HepG2 (cell line): ENCODE data around the gene PRXL2A. TPM values are rescaled to one million over a fixed set of nuclear protein-coding genes. Genes with fewer than 3 reads are reported as not detected.

Experiments used
- ATAC-seq: fragments of 200-7000 bp; cut with Tn5 transposase; 3 replicates; pipeline ENCODE4 v1.9.1; 2020; ENCODE audit warnings: mild to moderate bottlenecking, moderate library complexity
- BruUV-seq: library from RNA; stranded (reverse); fragments of 400-500 nt; replicated peaks from 2 replicates; lab custom pipeline; 2021; lab: Mats Ljungman, UMichigan
- CTCF ChIA-PET: fragments of 300-600 bp; formaldehyde crosslinking; extraction: SDS; loops from one replicate; lab custom pipeline; 2021; ENCODE audit warnings: low total read pairs, inconsistent platforms, low intra/inter-chr PET ratio; lab: Yijun Ruan, JAX
- POLR2A ChIA-PET: fragments of 350-600 bp; sonication (Branson Sonifier 250); formaldehyde crosslinking; loops from one replicate; lab custom pipeline; 2020; ENCODE audit warnings: antibody characterized with exemption, inconsistent platforms; lab: Yijun Ruan, JAX
- DNase-seq: peaks from one replicate; pipeline ENCODE4 v3.0.0-alpha.2; 2015; ENCODE audit warnings: low spot score
- FAIRE-seq: peaks from 3 replicates; lab custom pipeline; 2011; peaks lifted over from hg19 to GRCh38; lab: Jason Lieb, UNC
- H2AFZ ChIP-seq: one replicate; pipeline ENCODE4 v1.6.1; 2011; ENCODE audit warnings: low read length, inconsistent platforms
- H3K27ac ChIP-seq: fragments of 300-600 bp; 3 replicates; pipeline ENCODE4 v1.8.0; 2011; ENCODE audit warnings: mixed run types, mild to moderate bottlenecking, mixed read lengths, low read length, inconsistent platforms; ENCODE audit not compliant: insufficient read depth; ENCODE audit errors: extremely low read length
- H3K27me3 ChIP-seq, 2 experiments: fragments of 200-600 bp in 1 of 2; 2 replicates in 1 of 2; 3 replicates in 1 of 2; pipeline versions ENCODE4 v1.6.0 to v1.8.0; 2011; ENCODE audit warnings: low read length in 2 of 2, mild to moderate bottlenecking in 2 of 2, moderate library complexity in 2 of 2, inconsistent platforms in 1 of 2; ENCODE audit not compliant: insufficient read depth in 2 of 2, control insufficient read depth in 1 of 2
- H3K36me3 ChIP-seq, 2 experiments: fragments of 200-600 bp in 1 of 2; replicated peaks in 1 of 2; 2 replicates in 1 of 2; 3 replicates in 1 of 2; pipeline versions ENCODE4 v1.5.1 to v1.8.0; 2011; ENCODE audit warnings: low read length in 2 of 2, inconsistent platforms in 1 of 2; ENCODE audit not compliant: insufficient read depth in 2 of 2, control insufficient read depth in 1 of 2
- H3K4me1 ChIP-seq: 2 replicates; pipeline ENCODE4 v1.5.1; 2012; ENCODE audit warnings: low read length, inconsistent platforms; ENCODE audit not compliant: insufficient read depth
- H3K4me2 ChIP-seq: 2 replicates; pipeline ENCODE4 v1.6.0; 2011; ENCODE audit warnings: low read depth, low read length, inconsistent platforms
- H3K4me3 ChIP-seq, 3 experiments: fragments of 200-600 bp in 1 of 3; sonication (generic), shearing (Covaris generic) in 1 of 3; replicated peaks in 1 of 3; 2 replicates each; pipeline ENCODE4 v1.5.1; 2011 to 2016; ENCODE audit warnings: low read length in 3 of 3, inconsistent platforms in 2 of 3, low read depth in 2 of 3, mild to moderate bottlenecking in 2 of 3, control low read depth in 1 of 3, mixed read lengths in 1 of 3; ENCODE audit not compliant: insufficient read depth in 1 of 3
- H3K79me2 ChIP-seq: one replicate; pipeline ENCODE4 v1.6.1; 2011; ENCODE audit warnings: low read length, inconsistent platforms; ENCODE audit not compliant: insufficient read depth
- H3K9ac ChIP-seq: 2 replicates; pipeline ENCODE4 v1.6.0; 2011; ENCODE audit warnings: mild to moderate bottlenecking, low read depth, low read length, inconsistent platforms; ENCODE audit not compliant: insufficient read depth
- H3K9me3 ChIP-seq: 2 replicates; pipeline ENCODE4 v1.5.1; 2012; ENCODE audit warnings: mild to moderate bottlenecking, low read length
- H4K20me1 ChIP-seq: 2 replicates; pipeline ENCODE4 v1.6.0; 2011; ENCODE audit warnings: inconsistent platforms, mild to moderate bottlenecking, low read length, moderate library complexity; ENCODE audit not compliant: insufficient read depth
- ARID2 ChIP-seq: sonication (generic); formaldehyde crosslinking; IDR thresholded peaks from 2 replicates; pipeline ENCODE4 v1.8.1; 2022; ENCODE audit warnings: mild to moderate bottlenecking, missing genetic modification reagents, borderline replicate concordance
- EHMT2 ChIP-seq: fragments of 200-600 bp; sonication (generic); IDR thresholded peaks from 2 replicates; pipeline ENCODE4 v1.7.0; 2017; ENCODE audit warnings: antibody characterized with exemption, low read depth, low read length, borderline replicate concordance
- HDAC2 ChIP-seq: sonication (generic); formaldehyde crosslinking; IDR thresholded peaks from 2 replicates; pipeline ENCODE4 v1.4.0; 2020; ENCODE audit warnings: missing genetic modification reagents
- HOXA3 ChIP-seq: sonication (generic); formaldehyde crosslinking; IDR thresholded peaks from 2 replicates; pipeline ENCODE4 v1.5.0; 2020; ENCODE audit warnings: missing genetic modification reagents
- POGZ ChIP-seq: sonication (generic); formaldehyde crosslinking; IDR thresholded peaks from 2 replicates; pipeline ENCODE4 v1.4.0; 2020; ENCODE audit warnings: mild to moderate bottlenecking, missing genetic modification reagents
- YY1 ChIP-seq: IDR thresholded peaks from 2 replicates; pipeline ENCODE4 v1.6.1; 2011; ENCODE audit warnings: low read length, low read depth, moderate library complexity, mild to moderate bottlenecking; ENCODE audit not compliant: insufficient read depth, insufficient replicate concordance
- ZNF20 ChIP-seq: sonication (generic); formaldehyde crosslinking; IDR thresholded peaks from 2 replicates; pipeline ENCODE4 v1.4.0; 2020; ENCODE audit warnings: mild to moderate bottlenecking, moderate library complexity, missing genetic modification reagents
- ZNF614 ChIP-seq: IDR thresholded peaks from 2 replicates; pipeline ENCODE4 v1.6.1; 2018; ENCODE audit warnings: missing biosample characterization, missing genetic modification reagents, inconsistent platforms, borderline replicate concordance
- WGBS: methylation state at CpG from one replicate; pipeline ENCODE4 v1.1.6; 2017; ENCODE audit warnings: low lambda C conversion rate; 5-methylcytosine and 5-hydroxymethylcytosine counted together
- in situ Hi-C: cut with HindIII; loops from 2 replicates; pipeline ENCODE4 v1.10.0; 2017; ENCODE audit warnings: low pct_unique_long_range_greater_than_20kb; ENCODE audit not compliant: extremely low pct_ligation_motif_present
- intact Hi-C: fragments of 100-400 bp; cut with micrococcal nuclease; formaldehyde crosslinking; loops from one replicate; pipeline ENCODE4 v1.10.0; 2022; ENCODE audit not compliant: unreplicated experiment
- polyA plus RNA-seq, 8 experiments: library from polyadenylated mRNA; depleted of rRNA in 3 of 8; stranded (reverse) in 7 of 8; unstranded in 1 of 8; fragments of >200 nt; fragmentation: Illumina TruSeq in 4 of 8; extraction: Trizol in 4 of 8; gene quantifications; 2 replicates each; pipeline versions ENCODE4 v1.2.1 to v1.2.3, GENCODE V29; 2011 to 2016; ENCODE audit warnings: low read depth in 4 of 8, missing spikeins in 1 of 8, mixed read lengths in 1 of 8; ENCODE audit not compliant: insufficient read depth in 1 of 8
- total RNA-seq, 5 experiments: library from RNA; depleted of rRNA; stranded (reverse); fragments of >200 nt; fragmentation: Illumina TruSeq; extraction: Trizol; gene quantifications; 2 replicates each; pipeline ENCODE4 v1.2.3, GENCODE V29; 2016; ENCODE audit warnings: low read depth in 1 of 5
- TF ChIP-seq, protein P1 (sequence below): sonication (generic); formaldehyde crosslinking; IDR thresholded peaks from 2 replicates; pipeline ENCODE4 v1.4.0; 2020; ENCODE audit warnings: missing genetic modification reagents
- TF ChIP-seq, protein P2 (sequence below): sonication (generic); formaldehyde crosslinking; IDR thresholded peaks from 2 replicates; pipeline ENCODE4 v1.4.0; 2020; ENCODE audit warnings: missing genetic modification reagents, low read depth, mild to moderate bottlenecking, borderline replicate concordance
- TF ChIP-seq, protein P3 (sequence below): IDR thresholded peaks from 2 replicates; pipeline ENCODE4 v1.6.1; 2016; ENCODE audit warnings: control low read depth
- TF ChIP-seq, protein P4 (sequence below): IDR thresholded peaks from 2 replicates; pipeline ENCODE4 v1.6.1; 2016
- TF ChIP-seq, protein P5 (sequence below): sonication (generic); formaldehyde crosslinking; IDR thresholded peaks from 2 replicates; pipeline ENCODE4 v1.8.0; 2023; ENCODE audit warnings: mild to moderate bottlenecking, missing genetic modification reagents

PRXL2A gene
- total and polyA plus RNA-seq, 2 of the 13 experiments (the other 11 are each of a cell fraction or from before 2014, with no cell fraction given) = 43.9 to 79.9 TPM

DNA sequence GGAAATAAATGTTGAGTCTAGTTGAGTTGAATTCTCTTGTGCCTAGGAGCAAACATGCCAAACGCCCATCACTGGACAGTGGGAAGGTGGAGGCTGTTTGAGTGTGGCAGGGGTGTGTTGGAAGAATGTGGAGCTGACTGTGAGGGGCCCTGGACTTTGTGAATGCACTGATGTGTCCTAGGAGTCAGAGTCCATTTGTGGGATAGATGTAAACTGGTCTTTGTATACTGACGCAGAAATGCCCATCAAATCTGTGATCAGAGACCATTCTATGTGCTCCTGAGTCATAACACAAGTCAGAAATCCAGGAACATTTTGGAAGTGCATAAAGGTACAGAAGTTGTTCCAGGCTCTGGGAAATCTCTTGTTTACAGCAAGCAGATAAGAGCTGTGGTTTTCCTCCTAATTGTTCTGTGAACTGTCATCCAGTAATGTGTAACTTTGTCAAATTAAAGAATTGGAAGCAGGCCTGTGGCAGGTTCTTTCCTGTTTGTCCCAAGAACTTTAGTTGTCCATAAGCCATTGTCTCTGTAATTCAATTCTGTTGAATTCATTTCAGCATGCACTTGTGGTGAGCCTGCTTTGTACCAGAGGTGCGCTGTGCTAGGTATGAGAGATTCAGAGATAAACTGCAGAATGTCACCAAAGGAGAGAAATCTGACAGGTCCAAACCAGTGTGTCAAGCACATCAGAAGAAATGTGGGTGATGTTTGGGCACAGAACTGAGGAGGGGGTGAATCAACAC is 7.6 kb downstream of the PRXL2A start (continued):
- TF ChIP-seq YY1 (no peak), HDAC2 (CRISPR knock-in tag) (peak; percentile 47; the same call in 1 of the 2 replicates), ZNF614 (CRISPR knock-in tag) (no peak), ARID2 (0 out of 2 replicates have a peak, but pooled peaks have one; percentile 61), POGZ (peak; percentile 60), HOXA3 (CRISPR knock-in tag) (peak; percentile 55; the same call in 1 of the 2 replicates), EHMT2 (no peak)
- TF ChIP-seq, protein P1, sequence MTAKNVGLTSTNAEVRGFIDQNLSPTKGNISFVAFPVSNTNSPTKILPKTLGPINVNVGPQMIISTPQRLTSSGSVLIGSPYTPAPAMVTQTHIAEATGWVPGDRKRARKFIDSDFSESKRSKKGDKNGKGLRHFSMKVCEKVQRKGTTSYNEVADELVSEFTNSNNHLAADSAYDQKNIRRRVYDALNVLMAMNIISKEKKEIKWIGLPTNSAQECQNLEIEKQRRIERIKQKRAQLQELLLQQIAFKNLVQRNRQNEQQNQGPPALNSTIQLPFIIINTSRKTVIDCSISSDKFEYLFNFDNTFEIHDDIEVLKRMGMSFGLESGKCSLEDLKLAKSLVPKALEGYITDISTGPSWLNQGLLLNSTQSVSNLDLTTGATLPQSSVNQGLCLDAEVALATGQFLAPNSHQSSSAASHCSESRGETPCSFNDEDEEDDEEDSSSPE (CRISPR knock-in tag) = no peak

DNA sequence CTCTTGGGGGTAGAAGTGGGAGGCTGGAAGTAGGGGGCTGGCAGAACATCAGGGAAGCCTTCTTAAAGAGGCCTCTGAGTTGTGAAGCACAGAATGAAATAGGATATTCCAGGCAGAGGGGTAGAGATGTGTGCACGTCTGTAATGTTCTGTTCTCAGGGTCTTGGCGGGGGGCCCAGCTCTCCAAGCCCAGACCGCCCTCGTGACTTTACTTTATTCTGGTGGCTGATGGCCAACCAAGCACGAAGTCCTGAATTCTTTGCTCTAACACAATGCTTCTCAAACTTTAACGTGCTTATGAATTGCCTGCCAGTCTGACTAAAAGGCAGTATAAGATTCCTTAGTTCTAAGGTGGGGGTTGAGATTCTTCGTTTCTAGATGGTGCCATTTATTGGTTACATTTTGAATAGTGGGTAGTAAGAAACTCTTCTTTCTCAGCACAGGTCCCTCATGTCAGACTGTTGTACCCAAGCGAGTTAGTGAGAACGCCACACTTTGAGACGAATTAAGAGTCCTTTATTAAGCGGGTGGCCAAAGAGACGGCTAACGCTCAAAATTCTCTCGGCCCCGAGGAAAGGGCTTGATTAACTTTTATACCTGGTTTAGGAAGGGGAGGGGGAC is 8.2 kb downstream of the PRXL2A start:
- ChIA-PET POLR2A (interaction anchor here (1.1 kb wide), 1 partner anchor 9 kb away, joined by 3 read pairs; the partner anchor contains the start of gene PRXL2A), CTCF (no interaction called here)
- H3K4me2 ChIP-seq = peak overlapping the region; percentile 66
- H3K9me3 ChIP-seq = no peaks in the 10 kb centered on the region
- H3K27me3 ChIP-seq = no peaks in the 10 kb centered on the region
- no peak overlapping the region for H2AFZ ChIP-seq
- BruUV-seq = TSS peak; percentile 10
- no peak overlapping the region for H3K4me3 ChIP-seq
- peaks cover under 1% of the 10 kb centered on the region; the same call in 1 of the 2 replicates for H4K20me1 ChIP-seq
- intact Hi-C loops = no loop called here
- peaks cover 9 to 12% of the 10 kb centered on the region in 2 experiments for H3K36me3 ChIP-seq
- in situ Hi-C loops = no loop called here
- WGBS = 95% methylated on average over 15 of the region's 15 CpGs
- ATAC-seq (no peak), FAIRE-seq (no peak), DNase-seq (no peak)
- H3K27ac ChIP-seq = peak overlapping the region; percentile 72
- no peak overlapping the region; the same call in 1 of the 2 replicates for H3K9ac ChIP-seq
- H3K4me1 ChIP-seq = peaks cover 62% of the 10 kb centered on the region
- H3K79me2 ChIP-seq = peaks cover 64% of the 10 kb centered on the region
- TF ChIP-seq, protein P2, sequence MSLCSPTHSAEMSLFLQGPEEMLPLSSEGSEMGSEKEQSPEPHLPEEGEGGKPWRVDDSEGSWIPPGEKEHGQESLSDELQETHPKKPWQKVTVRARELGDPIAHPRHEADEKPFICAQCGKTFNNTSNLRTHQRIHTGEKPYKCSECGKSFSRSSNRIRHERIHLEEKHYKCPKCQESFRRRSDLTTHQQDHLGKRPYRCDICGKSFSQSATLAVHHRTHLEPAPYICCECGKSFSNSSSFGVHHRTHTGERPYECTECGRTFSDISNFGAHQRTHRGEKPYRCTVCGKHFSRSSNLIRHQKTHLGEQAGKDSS (CRISPR knock-in tag) = no peak
- TF ChIP-seq ZNF20 (CRISPR knock-in tag) = no peak
- TF ChIP-seq, protein P3, sequence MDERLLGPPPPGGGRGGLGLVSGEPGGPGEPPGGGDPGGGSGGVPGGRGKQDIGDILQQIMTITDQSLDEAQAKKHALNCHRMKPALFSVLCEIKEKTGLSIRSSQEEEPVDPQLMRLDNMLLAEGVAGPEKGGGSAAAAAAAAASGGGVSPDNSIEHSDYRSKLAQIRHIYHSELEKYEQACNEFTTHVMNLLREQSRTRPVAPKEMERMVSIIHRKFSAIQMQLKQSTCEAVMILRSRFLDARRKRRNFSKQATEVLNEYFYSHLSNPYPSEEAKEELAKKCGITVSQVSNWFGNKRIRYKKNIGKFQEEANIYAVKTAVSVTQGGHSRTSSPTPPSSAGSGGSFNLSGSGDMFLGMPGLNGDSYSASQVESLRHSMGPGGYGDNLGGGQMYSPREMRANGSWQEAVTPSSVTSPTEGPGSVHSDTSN = no peak
- TF ChIP-seq, protein P4, sequence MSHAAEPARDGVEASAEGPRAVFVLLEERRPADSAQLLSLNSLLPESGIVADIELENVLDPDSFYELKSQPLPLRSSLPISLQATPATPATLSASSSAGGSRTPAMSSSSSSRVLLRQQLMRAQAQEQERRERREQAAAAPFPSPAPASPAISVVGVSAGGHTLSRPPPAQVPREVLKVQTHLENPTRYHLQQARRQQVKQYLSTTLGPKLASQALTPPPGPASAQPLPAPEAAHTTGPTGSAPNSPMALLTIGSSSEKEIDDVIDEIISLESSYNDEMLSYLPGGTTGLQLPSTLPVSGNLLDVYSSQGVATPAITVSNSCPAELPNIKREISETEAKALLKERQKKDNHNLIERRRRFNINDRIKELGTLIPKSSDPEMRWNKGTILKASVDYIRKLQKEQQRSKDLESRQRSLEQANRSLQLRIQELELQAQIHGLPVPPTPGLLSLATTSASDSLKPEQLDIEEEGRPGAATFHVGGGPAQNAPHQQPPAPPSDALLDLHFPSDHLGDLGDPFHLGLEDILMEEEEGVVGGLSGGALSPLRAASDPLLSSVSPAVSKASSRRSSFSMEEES (CRISPR knock-in tag) = no peak
- TF ChIP-seq, protein P5, sequence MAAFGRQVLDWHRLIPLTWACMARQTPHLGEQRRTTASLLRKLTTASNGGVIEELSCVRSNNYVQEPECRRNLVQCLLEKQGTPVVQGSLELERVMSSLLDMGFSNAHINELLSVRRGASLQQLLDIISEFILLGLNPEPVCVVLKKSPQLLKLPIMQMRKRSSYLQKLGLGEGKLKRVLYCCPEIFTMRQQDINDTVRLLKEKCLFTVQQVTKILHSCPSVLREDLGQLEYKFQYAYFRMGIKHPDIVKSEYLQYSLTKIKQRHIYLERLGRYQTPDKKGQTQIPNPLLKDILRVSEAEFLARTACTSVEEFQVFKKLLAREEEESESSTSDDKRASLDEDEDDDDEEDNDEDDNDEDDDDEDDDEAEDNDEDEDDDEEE (CRISPR knock-in tag) = no peak
